WTC11 (cell line): Measurements from ENCODE around the gene MOXD1.

Source experiments
- E2F5 ChIP-seq: sonication (generic); formaldehyde crosslinking; IDR thresholded peaks from 2 replicates; pipeline ENCODE4 v1.8.1; 2022; ENCODE audit warnings: mild to moderate bottlenecking, moderate library complexity, missing genetic modification reagents
- ESRRA ChIP-seq: sonication (generic); formaldehyde crosslinking; IDR thresholded peaks from 2 replicates; pipeline ENCODE4 v1.8.1; 2022; ENCODE audit warnings: mild to moderate bottlenecking, missing genetic modification reagents, borderline replicate concordance
- PREB ChIP-seq: sonication (generic); formaldehyde crosslinking; IDR thresholded peaks from 2 replicates; pipeline ENCODE4 v1.8.1; 2022; ENCODE audit warnings: mild to moderate bottlenecking, missing genetic modification reagents, moderate library complexity, borderline replicate concordance
- ZBTB21 ChIP-seq: sonication (generic); formaldehyde crosslinking; IDR thresholded peaks from 2 replicates; pipeline ENCODE4 v1.8.1; 2023; ENCODE audit warnings: mild to moderate bottlenecking, missing genetic modification reagents, borderline replicate concordance
- ZNF232 ChIP-seq: sonication (generic); formaldehyde crosslinking; IDR thresholded peaks from 2 replicates; pipeline ENCODE4 v1.8.0; 2022; ENCODE audit warnings: mild to moderate bottlenecking, missing genetic modification reagents
- ZNF416 ChIP-seq: fragments of 250-450 bp; sonication (Bioruptor Pico); IDR thresholded peaks from 2 replicates; pipeline ENCODE4 v1.9.0; 2021; ENCODE audit warnings: mild to moderate bottlenecking, inconsistent platforms
- TF ChIP-seq, protein P1 (sequence below): sonication (generic); formaldehyde crosslinking; IDR thresholded peaks from 2 replicates; pipeline ENCODE4 v1.8.1; 2023; ENCODE audit warnings: mild to moderate bottlenecking, missing genetic modification reagents
- TF ChIP-seq, protein P2 (sequence below): fragments of 200-600 bp; IDR thresholded peaks from 2 replicates; pipeline ENCODE4 v1.8.0; 2022; ENCODE audit warnings: antibody characterized with exemption
- TF ChIP-seq, protein P3 (sequence below): sonication (generic); formaldehyde crosslinking; IDR thresholded peaks from 2 replicates; pipeline ENCODE4 v1.8.1; 2023; ENCODE audit warnings: mild to moderate bottlenecking, missing genetic modification reagents, moderate library complexity
- TF ChIP-seq, protein P4 (sequence below): sonication (generic); formaldehyde crosslinking; IDR thresholded peaks from 2 replicates; pipeline ENCODE4 v1.8.0; 2022; ENCODE audit warnings: mild to moderate bottlenecking, missing genetic modification reagents
- TF ChIP-seq, protein P5 (sequence below): sonication (generic); formaldehyde crosslinking; IDR thresholded peaks from 2 replicates; pipeline ENCODE4 v1.8.0; 2023; ENCODE audit warnings: missing genetic modification reagents

DNA sequence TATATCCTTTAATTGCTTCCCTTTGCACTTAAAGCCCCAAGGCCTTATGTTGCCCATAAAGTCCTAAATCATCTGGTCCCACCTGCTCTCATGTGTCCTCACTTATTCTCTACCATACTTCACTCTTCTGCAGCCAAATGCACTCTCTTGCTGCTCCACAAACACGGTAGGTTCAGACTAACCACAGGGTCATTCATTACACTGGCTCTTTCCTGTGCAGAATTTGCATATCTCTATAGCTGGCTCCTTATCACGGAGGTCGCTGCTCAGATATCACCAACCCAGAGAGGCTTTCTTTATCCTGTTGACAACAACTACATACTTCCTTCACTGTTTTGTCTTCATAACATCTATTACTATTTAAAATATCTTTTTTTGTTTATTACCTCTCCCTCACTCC is 86.8 kb downstream of the MOXD1 start:
- TF ChIP-seq, protein P1, sequence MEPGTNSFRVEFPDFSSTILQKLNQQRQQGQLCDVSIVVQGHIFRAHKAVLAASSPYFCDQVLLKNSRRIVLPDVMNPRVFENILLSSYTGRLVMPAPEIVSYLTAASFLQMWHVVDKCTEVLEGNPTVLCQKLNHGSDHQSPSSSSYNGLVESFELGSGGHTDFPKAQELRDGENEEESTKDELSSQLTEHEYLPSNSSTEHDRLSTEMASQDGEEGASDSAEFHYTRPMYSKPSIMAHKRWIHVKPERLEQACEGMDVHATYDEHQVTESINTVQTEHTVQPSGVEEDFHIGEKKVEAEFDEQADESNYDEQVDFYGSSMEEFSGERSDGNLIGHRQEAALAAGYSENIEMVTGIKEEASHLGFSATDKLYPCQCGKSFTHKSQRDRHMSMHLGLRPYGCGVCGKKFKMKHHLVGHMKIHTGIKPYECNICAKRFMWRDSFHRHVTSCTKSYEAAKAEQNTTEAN (CRISPR knock-in tag), result no peak
- TF ChIP-seq ZBTB21 (CRISPR knock-in tag), result no peak
- TF ChIP-seq, protein P2, sequence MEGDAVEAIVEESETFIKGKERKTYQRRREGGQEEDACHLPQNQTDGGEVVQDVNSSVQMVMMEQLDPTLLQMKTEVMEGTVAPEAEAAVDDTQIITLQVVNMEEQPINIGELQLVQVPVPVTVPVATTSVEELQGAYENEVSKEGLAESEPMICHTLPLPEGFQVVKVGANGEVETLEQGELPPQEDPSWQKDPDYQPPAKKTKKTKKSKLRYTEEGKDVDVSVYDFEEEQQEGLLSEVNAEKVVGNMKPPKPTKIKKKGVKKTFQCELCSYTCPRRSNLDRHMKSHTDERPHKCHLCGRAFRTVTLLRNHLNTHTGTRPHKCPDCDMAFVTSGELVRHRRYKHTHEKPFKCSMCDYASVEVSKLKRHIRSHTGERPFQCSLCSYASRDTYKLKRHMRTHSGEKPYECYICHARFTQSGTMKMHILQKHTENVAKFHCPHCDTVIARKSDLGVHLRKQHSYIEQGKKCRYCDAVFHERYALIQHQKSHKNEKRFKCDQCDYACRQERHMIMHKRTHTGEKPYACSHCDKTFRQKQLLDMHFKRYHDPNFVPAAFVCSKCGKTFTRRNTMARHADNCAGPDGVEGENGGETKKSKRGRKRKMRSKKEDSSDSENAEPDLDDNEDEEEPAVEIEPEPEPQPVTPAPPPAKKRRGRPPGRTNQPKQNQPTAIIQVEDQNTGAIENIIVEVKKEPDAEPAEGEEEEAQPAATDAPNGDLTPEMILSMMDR, result no peak
- TF ChIP-seq PREB (CRISPR knock-in tag), result no peak
- no peak for TF ChIP-seq ZNF416 (CRISPR knock-in tag)
- TF ChIP-seq E2F5 (CRISPR knock-in tag), result no peak
- TF ChIP-seq, protein P3, sequence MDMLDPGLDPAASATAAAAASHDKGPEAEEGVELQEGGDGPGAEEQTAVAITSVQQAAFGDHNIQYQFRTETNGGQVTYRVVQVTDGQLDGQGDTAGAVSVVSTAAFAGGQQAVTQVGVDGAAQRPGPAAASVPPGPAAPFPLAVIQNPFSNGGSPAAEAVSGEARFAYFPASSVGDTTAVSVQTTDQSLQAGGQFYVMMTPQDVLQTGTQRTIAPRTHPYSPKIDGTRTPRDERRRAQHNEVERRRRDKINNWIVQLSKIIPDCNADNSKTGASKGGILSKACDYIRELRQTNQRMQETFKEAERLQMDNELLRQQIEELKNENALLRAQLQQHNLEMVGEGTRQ (CRISPR knock-in tag), result no peak
- TF ChIP-seq, protein P4, sequence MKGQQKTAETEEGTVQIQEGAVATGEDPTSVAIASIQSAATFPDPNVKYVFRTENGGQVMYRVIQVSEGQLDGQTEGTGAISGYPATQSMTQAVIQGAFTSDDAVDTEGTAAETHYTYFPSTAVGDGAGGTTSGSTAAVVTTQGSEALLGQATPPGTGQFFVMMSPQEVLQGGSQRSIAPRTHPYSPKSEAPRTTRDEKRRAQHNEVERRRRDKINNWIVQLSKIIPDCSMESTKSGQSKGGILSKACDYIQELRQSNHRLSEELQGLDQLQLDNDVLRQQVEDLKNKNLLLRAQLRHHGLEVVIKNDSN (CRISPR knock-in tag), result no peak
- TF ChIP-seq, protein P5, sequence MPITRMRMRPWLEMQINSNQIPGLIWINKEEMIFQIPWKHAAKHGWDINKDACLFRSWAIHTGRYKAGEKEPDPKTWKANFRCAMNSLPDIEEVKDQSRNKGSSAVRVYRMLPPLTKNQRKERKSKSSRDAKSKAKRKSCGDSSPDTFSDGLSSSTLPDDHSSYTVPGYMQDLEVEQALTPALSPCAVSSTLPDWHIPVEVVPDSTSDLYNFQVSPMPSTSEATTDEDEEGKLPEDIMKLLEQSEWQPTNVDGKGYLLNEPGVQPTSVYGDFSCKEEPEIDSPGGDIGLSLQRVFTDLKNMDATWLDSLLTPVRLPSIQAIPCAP, result no peak
- no peak for TF ChIP-seq ZNF232
- no peak for TF ChIP-seq ESRRA (CRISPR knock-in tag)
